NCI-H2196 (cell line): Measurements from ENCODE around the gene NCKAP5.

ENCODE experiments used
- DNase-seq: peaks from one replicate; lab custom pipeline; 2025; ENCODE audit not compliant: unreplicated experiment; lab: John Stamatoyannopoulos, UW

Gene NCKAP5

DNA sequence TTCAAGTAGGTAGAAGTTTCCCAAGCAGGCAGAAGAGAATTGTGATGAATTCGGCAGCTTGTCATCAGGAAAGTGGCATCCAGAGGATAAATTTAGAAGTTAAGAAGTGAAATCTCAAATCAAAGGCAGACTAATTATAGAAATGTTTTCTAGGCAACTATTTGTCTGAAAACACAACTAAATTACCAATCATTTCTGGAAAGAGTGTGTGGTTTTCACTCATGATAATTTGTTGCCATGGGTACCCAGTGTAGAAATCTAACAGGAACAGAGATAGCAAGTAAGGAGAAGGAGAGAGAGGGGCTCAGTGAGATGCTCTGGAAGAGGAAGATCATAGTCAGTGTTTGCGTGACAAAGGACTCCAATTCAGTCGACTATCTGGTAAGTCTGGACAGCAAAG, 208.1 kb downstream of the NCKAP5 start:
- DNase-seq, result no peak

DNA sequence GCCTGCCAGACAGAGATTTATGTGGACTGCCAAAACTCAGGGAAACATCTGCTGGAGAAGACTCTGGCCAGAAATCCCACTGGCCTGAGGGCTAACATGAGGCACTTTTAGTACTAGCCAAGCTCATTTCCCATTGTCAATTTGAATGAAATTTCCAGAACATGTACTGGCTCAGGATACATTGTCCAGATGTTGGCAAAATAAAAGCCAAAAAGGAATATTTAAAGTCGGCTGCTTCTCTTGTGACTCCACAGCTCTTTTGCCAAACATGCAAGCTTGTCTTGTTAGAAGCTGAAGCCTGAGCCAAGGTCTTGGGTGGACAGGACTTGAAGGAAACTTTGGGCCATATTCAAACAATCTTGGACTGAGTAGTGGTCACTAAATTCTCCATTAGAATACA, 215.5 kb downstream of the NCKAP5 start:
- no peak for DNase-seq

- DNase-seq, result no peak
Measured at GRCh38 chr2:133346654-133347053, 221.6 kb downstream of the NCKAP5 start.

DNA sequence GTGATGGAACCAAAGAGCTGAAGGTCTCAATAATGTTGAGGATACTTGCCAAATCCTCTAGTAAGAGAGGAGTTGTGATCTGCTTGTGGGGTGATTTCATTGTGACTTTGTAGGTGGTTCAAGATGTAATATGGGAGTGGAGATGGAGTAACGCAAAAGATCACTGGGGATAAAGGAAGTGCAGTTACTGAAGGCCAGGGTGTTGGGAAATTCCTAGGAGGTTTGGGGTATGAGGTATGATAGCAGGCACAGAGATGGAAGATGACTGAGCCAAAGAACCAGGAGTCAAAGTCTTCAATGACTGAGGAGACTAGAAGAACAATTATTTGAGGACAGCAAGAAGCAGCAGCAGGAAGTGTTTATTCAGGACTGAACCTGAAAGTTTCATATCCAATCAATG, 222.6 kb downstream of the NCKAP5 start:
- no peak for DNase-seq

DNA sequence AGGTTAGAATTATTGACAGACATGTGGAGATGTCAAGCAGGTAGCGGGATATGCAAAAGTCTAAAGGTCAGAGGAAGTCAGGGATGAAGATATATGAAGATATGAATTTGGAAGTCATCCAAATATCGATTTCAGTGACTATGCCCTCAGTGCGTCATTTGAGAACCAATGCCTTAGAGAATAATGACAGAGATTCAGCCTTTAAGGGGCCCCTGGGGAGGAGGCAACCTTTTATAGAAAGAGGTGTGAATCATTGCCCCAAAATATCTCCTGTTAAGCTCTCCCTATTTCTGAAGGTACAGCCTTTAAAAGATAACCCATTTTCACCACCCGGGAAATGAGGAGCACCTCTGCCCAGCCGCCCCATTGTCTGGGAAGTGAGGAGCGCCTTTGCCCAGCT, 223.4 kb downstream of the NCKAP5 start:
- no peak for DNase-seq

- no peak for DNase-seq
Measured at GRCh38 chr2:133343018-133343352, 225.3 kb downstream of the NCKAP5 start.

DNA sequence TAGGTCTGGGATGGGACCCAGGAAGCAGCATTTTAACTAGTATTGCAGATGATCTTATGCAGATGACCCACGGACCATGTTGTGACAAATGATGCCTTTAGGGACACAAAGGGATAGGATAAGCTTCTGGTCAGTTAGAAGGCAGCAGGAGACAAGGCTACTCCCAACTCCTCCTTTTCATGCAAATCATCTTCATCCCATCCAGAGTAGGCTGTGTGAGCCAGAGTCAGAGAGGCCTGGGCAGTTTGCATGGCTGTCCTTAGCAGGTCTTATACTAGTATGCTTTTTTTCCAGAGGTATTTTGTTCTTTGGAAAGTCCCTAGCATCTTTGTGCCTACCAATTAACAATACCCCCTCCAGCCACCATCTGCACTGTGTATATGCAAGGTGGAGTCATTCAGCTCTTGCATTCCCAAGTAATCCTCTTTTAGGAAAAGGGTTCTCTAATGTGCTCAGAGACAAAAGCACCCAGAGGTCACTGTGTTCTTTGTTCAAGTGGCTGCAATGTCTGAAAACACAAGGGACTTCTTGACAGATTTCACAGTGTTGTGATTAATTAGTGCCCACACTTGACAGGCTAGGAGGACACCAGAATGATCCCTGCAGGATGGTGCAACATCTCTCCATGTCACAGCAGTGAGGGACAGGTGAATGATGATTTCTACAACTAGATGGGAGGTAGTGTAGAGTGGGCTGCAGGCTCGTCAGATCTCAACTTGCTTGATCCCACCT, 225.8 kb downstream of the NCKAP5 start:
- DNase-seq, result no peak

DNA sequence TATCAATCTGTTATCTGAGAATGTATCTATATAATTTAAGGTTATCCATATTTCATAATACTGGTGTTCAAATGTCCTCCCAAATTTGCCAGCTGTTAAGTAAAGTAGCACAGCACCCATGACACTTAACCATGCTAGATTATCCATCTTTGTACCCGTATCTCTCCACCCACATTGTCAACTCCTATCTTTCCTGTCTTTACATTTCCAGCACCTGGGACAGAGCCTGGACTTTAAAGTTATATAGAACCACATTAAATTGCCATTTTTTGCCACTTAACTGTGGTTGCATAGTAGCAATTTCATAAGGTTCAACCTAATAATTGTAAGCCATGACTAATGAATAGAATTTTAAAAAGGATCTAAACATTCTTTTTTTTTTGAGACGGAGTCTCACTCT, 226.7 kb downstream of the NCKAP5 start:
- DNase-seq, result no peak

DNA sequence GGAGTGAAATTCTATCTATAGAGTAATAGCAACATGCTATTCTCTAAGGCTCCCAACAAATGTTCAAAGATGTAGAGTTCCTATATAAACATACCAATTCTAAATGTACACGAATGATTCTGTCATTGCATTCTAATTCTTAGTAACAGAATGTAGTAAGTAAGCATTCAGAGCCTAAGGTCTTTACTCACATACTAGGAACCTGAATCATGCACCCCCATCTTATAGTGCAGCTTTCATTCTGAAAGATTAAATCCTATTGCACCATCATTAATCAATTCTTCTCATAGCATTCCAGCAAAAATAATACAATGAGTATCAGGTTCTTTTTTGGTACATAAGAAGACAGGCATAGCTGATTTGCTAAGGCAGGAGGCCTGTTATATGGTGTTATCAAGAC, 230.0 kb downstream of the NCKAP5 start:
- no peak for DNase-seq

- no peak for DNase-seq
Measured at GRCh38 chr2:133334923-133335322, 233.3 kb downstream of the NCKAP5 start.

DNA sequence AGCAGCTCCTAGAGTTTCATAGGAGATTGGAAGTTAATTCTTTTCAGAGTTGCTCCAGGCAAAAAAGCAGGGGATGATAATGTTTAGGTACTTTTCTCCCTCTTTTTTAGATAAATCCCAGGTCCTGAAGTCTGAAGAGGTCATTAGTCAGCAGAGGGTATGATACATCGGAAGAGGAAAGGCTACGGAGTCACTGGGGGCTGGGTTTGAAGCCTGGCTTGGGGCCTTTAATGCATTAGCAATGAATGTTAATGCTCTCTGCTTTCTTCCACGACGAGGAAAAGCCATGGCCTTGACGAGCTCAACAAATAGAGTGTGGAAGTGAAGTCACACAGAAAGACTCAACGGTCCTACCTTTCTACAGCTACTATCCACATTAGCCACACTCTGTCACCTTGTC, 235.1 kb downstream of the NCKAP5 start:
- no peak for DNase-seq

DNA sequence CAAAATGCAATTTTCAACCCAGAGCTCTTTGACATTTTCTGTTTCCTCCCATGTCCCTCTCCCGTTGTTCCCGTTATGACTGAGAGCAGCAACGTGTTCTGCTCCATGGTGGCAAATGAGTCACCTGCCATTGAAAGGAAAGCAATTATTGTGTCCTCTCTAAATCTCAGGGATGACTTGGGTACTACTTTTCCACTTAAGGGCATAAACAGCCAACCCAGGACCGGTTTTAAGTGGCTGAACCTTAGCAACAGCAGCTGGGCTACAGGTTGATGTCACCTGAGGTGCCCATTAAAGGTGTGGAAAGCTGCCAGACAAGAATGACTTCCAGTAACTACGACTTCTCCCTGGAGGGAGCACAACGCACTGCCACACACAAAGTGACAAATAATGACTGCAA, 236.8 kb downstream of the NCKAP5 start:
- DNase-seq, result no peak

- DNase-seq, result no peak
Measured at GRCh38 chr2:133326652-133327397, 241.4 kb downstream of the NCKAP5 start.

DNA sequence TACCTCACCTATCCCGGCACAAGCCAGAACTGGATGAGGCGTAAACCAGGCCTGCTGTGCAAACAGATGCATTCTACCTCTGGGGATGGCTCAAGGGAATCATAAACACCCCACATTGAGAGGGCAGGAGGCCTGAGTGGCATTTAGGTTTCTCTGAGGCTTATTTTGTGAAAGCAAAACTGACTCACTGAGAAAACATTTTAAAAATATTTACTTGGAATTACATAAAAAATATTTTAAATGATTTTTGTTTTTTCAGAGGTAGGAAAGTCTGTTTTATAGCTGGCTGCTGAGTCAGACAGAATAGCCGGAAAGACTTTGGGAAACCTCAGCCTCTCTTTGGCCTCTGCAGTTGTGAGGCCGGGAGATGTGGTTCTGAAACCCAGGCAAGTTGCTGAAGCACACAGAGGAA, 244.1 kb downstream of the NCKAP5 start:
- no peak for DNase-seq

- no peak for DNase-seq
Measured at GRCh38 chr2:133322909-133323308, 245.4 kb downstream of the NCKAP5 start.

- no peak for DNase-seq
Measured at GRCh38 chr2:133317178-133317577, 251.1 kb downstream of the NCKAP5 start.

GRCh38 chr2:133316557-133316956, 251.7 kb downstream of the NCKAP5 start:
- no peak for DNase-seq

DNA sequence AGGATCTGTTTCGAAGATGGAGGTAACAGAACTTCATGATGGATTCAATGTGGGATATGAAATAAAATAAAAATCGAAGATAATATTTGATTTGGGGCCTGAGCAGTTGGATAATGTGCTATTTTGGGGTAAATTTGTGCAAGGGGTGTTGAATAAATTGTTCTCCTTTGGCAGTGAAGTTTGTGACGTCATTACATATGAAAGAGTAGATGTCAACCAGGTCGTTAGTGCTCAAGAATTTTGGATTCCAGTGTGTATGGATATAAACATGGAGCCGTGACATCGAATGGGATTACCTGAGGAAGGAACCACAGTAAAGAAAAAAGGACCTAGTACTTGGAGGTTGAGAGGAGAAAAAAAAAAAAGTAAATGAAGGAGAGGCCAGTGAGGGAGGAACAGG, 253.0 kb downstream of the NCKAP5 start:
- DNase-seq, result no peak

DNA sequence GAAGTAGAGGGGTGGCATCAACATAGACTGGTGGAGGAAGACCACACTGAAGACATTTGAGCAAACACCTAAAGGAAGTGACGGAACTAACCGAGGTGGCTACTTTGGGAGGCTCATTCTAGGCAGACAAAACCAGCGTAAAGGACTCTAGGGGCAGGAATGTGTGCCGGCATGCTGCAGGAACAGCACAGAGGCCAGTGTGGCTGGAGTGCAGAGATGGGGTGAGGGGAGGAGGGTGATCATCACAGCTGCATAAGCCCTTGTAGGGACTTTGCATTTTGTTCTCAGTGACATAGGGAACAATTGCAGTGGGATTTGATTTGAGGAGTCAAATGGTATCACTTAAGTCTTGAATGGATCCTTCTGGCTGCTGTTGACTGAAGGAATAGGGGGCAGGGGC, 253.5 kb downstream of the NCKAP5 start:
- DNase-seq, result no peak

- DNase-seq, result no peak
Measured at GRCh38 chr2:133312038-133312729, 256.1 kb downstream of the NCKAP5 start.

- DNase-seq, result no peak
Measured at GRCh38 chr2:133306236-133306635, 262.0 kb downstream of the NCKAP5 start.

DNA sequence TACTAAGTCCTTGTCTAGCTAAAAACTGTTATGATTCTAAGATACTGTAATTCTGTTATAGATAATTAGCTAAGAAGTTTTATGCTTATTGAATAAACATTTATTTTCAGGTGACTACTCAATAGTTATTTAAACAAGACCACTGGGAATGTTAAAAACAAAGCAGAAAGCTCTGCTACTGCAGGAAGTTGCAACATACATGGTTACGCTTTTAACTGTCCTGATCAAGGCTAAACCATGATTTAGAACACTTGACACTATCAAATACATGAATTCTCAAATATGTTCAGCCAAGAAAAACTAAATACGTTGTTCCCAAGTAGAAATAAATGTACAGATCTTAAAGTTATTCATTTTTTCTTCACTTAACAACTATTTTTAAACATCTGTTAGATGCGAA, 263.9 kb downstream of the NCKAP5 start:
- no peak for DNase-seq
